Fibroblast of peridontal ligament (primary cell): ENCODE results near the gene BAK1.
"Not testable (repeated sequence)": the region's sequence is repeated elsewhere in the genome, so short reads cannot be mapped to it uniquely, and the experiment has no call there.

Source experiments
- DNase-seq: peaks from one replicate; pipeline ENCODE4 v3.0.0-alpha.2; 2010; ENCODE audit errors: extremely low read depth

The BAK1 gene

DNA sequence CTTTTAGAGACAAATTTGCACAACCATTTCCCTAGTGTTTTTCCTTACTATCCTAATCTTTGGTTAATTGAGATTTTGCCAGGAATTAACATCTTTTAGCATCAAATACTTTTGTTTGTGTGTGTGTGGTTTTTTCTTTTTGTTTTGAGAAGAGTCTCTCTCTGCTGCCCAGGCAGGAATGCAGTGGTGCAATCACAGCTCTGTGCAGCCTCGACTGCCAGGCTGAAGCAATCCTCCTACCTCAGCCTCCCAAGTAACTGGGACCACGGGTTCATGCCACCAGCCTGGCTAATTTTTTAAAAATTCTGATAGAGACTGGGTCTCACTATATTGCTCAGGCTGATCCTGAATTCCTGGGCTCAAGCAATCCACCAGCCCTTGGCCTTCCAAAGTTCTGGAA is 28.5 kb downstream of the BAK1 start:
- DNase-seq, result no peak

DNA sequence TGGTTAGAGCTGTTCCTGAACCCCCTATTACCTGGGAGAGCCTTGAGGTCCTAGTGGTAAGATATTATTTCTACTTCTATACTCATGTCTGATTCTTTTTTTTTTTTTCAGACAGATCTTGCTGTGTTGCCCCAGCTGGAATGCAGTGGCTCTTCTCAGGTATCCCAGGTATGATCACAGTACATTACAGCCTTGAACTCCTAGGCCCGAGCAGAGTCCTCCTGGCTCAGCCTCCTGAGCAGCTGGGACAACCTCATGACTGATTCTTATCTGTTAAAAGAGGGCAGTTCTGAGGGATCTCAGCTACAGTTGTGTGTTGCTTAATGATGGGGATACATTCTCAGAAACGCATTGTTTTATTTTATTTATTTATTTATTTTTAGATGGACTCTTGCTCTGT is 30.2 kb downstream of the BAK1 start:
- DNase-seq, result no peak

DNA sequence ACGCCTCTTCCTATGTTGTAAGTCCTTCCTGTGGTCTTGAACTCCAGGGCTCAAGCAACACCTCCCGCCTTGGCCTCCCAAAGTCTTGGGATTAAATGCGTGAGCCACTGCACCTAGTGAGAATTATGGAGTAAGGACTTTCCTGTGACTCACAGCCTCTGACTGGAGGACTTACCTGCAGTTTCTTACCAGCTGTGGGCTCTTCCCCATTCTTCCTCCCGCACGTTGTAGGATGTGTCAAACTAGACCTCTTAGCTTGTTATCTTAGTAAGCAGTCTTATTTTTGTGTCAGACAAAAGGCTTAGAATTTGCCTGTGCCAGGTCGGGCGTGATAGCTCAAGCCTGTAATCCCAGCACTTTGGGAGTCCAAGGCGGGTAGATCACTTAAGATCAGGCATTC is 30.9 kb downstream of the BAK1 start:
- DNase-seq, result no peak

DNA sequence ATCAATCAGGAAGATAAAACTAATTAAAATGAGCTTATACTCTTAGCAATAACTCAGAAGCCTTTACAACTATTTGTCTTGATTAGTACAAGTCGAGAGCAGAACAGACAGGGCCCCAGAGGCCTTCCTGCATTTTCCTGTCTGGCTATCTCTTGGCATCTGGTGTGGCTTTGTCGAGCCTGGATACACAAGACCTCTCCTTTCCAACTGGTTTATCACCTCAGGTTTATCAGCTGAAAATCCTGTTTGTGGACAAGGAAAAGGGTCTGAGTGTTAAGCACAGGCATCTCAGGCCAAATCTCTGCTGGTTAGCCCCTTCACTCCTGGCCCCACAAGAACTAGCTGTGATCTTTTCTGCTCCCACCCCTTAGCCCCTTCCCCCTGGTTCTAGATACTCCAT is 32.6 kb downstream of the BAK1 start:
- no peak for DNase-seq

GRCh38 chr6:33546766-33547165 is 33.3 kb downstream of the BAK1 start:
- DNase-seq, result no peak

GRCh38 chr6:33545292-33545691 is 34.8 kb downstream of the BAK1 start:
- DNase-seq, result not testable (repeated sequence)

- no peak for DNase-seq
These were observed 37.0 kb downstream of the BAK1 start for GRCh38 chr6:33543116-33543515.

GRCh38 chr6:33540768-33541167 is 39.3 kb downstream of the BAK1 start:
- no peak for DNase-seq

GRCh38 chr6:33534702-33535101 is 45.4 kb downstream of the BAK1 start:
- DNase-seq, result no peak

DNA sequence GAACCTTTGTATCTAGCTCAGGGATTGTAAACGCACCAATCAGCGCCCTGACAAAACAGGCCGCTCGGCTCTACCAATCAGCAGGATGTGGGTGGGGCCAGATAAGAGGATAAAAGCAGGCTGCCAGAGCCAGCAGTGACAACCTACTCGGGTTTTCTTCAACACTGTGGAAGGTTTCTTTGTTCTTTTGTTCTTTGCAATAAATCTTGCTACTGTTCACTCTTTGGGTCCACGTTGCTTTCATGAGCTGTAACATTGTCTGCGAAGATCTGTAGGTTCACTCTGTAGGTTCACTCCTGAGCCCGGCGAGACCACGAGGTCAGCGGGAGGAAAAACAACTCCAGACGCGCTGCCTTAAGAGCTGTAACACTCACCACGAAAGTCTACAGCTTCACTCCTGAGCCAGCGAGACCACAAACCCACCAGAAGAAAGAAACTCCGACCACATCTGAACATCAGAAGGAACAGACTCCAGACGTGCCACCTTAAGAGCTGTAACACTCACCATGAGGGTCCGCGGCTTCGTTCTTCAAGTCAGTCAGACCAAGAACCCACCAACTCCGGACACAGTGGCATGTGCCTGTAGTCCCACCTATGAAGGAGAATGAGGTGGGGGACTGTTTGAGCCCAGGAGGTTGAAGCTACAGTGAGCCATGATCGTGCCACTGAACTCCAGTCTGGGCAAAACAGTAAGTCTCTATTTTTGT is 46.8 kb downstream of the BAK1 start:
- not testable (repeated sequence) for DNase-seq

- DNase-seq, result not testable (repeated sequence)
These were observed 47.6 kb downstream of the BAK1 start for GRCh38 chr6:33532431-33532830.

GRCh38 chr6:33530617-33531016 is 49.5 kb downstream of the BAK1 start:
- not testable (repeated sequence) for DNase-seq
